ENCODE measurements around the gene PRSS38. TPM values are rescaled to one million over a fixed set of nuclear protein-coding genes. Genes with fewer than 3 reads are reported as not detected.

The PRSS38 gene
- total RNA-seq, 2 donors from 2014 or later = not detected

- DNase-seq = no peak
- no peak for ATAC-seq
- intact Hi-C loops (cut with DNase I, micrococcal nuclease) = no loop called here
Measured at GRCh38 chr1:227891955-227892488, 76.5 kb downstream of the PRSS38 start.

- ATAC-seq (no peak), DNase-seq (peak in 1 of 2 donors; percentile 17)
- intact Hi-C loops (cut with DNase I, micrococcal nuclease) = no loop called here
Measured at GRCh38 chr1:227892489-227893299, 77.2 kb downstream of the PRSS38 start.

- no peak for DNase-seq
- intact Hi-C loops (cut with DNase I, micrococcal nuclease) = no loop called here
- no peak for ATAC-seq
Measured at GRCh38 chr1:227893300-227893948, 77.9 kb downstream of the PRSS38 start.

GRCh38 chr1:227893949-227894721, 78.7 kb downstream of the PRSS38 start:
- no peak for ATAC-seq
- intact Hi-C loops (cut with DNase I, micrococcal nuclease) = no loop called here
- no peak for DNase-seq

GRCh38 chr1:227894831-227895451, 79.5 kb downstream of the PRSS38 start:
- intact Hi-C loops (cut with DNase I, micrococcal nuclease) = no loop called here
- DNase-seq (peak in 1 of 2 donors; percentile 2), ATAC-seq (no peak)

Other genes with a start within 250 kb of the PRSS38 start
- gene JMJD4, start 80.4 kb upstream of the PRSS38 start, total RNA-seq = 10 to 100 TPM; 11.1 to 11.9 TPM
- gene SNAP47, start 80.2 kb upstream of the PRSS38 start, total RNA-seq = 10 to 100 TPM; 18.6 to 20.5 TPM
- 1 to 10 TPM; 2.2 to 2.6 TPM for gene WNT9A, start 132.3 kb downstream of the PRSS38 start, total RNA-seq
- under 1 TPM in 1 of 2 donors, not detected in 1; 0.14 TPM for gene WNT3A, start 191.3 kb downstream of the PRSS38 start, total RNA-seq